HG02885 (cell line): ENCODE results near the gene KCNAB2.

Experiments used
- ATAC-seq: cut with Tn5 transposase; IDR thresholded peaks from one replicate; pipeline ENCODE4 v1.9.1; 2021; ENCODE audit warnings: mild to moderate bottlenecking; ENCODE audit not compliant: unreplicated experiment, poor library complexity

The KCNAB2 gene

DNA sequence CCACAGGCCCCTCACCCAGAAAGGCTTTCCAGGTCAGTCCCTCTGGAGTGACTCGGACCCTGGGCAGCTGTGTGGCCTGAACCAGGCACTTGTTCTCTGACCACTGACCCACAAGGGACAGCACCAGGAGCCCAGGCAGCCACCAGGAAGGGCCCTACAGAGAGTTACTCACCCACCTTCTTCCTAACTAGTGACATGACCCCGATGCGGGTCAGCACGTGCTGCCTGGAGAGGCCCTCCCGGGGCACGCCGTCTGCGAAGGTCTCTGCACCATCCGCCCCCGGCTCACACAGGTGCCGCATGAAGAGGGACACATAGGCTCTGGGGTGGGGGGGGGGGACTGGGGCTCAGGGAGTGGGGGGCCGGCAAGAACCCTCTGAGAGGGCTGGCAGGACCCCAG, 78.7 kb downstream of the KCNAB2 start:
- ATAC-seq, result no peak

DNA sequence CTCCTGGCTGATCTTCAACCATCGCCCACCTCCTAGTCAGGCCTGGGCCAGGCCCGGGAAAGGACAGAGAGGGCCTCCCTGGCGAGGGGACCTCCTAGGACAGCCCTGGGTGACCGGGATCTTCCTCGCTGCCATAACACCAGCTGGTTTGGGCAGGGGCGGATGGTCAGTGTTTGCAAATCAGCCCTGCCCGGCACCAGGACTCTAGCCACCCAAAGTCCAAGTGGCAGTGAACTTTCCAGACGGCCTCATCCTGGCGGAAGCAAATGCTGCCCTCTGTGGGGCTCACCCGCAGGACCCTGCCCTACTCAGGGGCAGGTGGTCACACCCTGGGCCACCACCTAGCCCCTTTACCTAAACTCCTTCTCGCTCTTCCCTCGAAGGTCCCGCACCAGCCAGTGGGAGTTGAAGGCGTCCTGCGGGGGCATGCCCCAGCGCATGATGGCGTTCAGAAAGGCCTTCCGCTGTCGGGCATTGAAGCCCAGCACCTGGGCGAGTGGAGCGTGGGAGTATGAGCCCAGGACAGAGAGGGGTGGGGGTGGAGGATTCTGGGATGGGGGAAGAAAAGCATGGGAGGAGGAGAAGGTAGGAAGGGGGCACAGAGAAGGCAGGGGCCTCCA, 79.2 kb downstream of the KCNAB2 start:
- ATAC-seq, result no peak

DNA sequence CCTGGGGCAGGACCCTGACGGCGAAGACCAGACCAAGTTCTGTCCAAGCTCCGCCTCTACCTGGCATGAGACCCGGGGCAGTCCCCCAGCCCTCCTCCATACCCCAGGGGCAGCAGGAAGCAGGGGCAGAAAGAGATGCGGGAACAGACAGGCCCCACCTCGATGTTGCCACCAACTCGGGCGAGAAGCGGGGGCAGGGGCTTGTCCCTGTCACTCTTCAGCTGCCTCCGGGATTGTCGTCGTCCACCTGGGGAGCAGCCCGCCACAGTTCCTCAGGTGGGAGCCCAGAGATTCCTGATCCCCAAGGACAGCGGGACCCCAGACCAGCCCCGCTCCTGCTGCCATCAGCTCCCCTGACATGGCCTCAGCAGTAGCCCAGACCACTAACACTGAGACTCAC, 79.7 kb downstream of the KCNAB2 start:
- no peak for ATAC-seq

DNA sequence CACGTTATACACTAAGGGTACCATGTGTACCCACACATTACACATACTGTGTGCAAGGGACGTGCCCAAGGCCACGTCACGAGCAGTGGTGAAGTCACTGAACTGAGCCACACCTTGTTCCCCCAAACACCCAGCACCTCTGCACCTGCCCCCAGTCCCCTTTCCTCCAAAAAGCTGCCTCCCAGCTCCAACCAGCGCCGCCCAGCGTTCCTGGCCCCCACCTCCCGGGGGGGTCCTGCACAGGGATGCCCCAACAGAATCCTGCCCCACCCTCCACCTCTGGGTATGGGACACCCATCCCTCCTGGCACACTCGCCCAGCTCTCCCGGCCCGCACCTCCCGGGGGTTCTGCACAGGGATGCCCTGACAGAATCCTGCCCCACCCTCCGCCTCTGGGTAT, 80.3 kb downstream of the KCNAB2 start:
- no peak for ATAC-seq

DNA sequence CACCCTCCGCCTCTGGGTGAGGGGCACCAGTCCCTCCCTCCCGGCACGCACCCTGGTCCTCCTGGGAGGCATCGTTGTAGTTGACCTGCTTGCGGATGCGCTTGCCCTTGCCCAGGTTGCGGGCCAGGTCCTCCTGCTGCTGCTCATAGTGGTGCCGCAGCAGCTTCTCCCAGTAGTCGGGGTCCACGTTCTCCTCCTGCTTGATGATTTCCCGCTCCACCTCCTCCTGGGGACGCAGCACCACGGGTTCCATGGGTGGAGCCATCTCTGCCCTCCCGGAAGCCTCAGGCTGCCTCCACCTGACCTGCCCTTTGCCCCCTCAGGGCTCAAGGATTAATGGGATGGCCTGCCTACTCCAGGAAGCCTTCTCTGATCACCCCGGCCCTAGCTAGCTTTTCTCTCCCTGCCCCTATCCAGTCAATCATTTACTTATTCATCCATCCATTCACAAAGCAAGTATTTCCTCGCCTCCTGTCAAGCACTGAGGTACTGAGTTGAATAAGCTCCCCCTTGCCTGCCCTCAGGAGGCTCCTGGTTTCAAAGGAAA, 80.9 kb downstream of the KCNAB2 start:
- ATAC-seq, result no peak

DNA sequence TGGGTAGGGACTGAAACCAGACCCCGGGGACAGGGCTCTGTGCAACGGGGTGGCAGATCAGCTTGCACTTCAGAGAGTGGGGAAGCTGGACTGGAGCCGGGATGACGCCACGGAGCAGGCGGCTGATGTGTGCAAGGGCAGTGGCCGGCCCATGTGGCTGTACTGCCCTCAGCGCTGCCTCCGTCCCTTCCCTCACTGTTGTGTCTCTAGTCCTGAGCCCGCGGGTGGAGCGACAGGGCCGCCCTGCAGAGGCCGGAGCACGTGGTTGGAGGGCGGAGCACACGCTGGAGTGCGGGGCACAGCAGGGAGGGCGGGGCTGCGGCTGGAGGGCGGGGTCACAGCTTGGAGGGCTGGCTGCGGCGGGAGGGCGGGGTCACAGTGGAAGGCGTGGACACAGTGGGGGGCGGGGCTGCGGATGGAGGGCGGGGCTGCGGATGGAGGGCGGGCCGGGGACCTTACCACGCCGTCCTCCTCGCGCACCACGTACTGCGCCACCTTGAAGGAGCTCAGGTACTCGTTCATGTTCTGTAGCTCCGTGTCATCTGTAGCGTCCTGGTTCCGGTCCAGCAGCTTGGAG, 82.0 kb downstream of the KCNAB2 start:
- no peak for ATAC-seq

DNA sequence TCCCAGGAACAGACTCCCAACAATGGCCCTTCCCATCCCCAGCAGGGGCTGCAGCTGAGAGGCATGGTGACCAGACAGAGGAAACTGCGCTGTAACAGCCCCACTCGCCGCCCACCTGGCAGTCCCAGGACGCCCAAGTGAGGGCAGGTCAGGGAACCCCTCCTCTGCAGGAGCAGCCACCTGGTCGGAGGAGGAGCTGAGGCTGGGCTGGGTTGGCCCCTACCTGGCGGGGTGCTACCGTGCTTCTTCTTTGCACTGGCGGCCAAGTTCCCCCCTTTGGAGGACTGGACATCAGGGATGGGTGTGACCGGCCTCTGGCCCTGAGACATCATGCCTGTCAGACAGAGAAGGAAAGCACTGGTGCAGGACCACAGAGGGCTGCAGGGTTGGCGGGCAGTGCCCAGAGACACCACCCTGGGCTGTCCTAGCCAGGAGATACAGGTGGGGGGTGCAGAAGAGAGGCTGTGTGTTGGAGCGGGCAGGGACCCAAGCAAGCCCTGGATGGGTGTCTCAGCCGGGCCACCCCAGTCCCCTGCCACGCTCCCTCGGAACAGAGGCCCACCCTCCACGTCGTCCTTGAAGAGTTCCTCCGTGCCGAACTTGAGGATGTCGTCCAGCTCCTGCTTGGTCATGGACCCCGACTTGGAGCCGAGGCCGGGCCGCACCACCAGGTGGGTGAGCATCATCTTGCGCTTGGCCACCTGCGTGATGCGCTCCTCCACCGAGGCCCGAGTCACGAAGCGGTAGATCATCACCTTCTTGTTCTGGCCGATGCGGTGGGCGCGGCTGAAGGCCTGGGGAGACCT, 82.8 kb downstream of the KCNAB2 start:
- ATAC-seq, result no peak

DNA sequence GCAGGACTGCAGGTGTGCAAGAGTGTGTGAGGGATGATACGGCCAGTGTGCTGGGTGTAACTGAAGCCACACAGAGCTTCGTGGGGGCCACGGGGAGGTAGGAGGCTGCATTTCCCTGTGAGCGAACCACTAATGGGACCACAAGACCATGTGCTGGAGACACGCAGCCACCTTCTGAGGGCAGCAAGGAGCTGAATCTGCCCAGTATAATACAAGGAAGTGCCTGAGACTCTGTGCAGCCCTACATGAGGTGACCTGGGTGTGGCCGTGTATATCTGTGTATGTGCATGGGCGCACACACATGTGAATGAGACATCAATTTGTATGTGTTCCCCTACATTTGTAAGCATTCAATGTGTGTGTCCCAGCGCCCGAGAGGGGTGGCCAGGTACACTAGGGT, 83.6 kb downstream of the KCNAB2 start:
- no peak for ATAC-seq

DNA sequence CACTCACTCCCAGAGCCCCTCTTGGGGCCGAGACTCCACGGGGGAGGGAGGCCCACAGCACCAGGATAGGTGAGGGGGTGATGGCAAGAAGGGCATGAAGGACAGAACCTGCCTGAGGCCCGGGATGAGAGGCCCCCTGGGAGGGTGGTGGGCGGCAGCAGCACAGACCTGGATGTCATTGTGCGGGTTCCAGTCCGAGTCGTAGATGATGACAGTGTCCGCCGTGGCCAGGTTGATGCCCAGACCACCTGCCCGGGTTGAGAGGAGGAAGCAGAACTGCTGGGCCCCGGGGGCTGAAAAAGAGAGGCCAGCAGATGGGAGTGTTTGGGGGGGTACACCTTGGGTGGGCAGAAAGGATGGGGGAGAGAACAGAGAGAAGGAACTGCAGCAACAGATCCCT, 84.3 kb downstream of the KCNAB2 start:
- ATAC-seq, result no peak

DNA sequence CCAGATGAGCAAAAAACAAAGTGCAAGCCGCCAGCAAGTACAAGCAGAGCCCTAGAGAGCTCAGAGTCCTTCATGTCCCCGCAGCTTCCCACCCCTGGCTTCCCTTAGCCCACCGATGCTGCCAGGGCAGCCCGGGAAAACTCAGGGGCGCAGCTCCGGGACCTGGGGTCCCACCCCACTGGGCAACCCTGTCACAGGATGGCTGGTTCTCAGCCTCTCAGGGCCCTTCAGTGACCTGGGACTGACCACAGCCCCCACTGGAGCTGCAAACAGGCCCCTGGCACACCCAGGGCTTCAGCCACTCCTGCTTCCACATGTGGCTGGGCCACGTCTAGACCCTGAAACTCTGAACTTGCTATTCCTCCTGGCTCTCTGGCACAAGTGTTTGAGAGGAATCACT, 84.9 kb downstream of the KCNAB2 start:
- ATAC-seq, result no peak

DNA sequence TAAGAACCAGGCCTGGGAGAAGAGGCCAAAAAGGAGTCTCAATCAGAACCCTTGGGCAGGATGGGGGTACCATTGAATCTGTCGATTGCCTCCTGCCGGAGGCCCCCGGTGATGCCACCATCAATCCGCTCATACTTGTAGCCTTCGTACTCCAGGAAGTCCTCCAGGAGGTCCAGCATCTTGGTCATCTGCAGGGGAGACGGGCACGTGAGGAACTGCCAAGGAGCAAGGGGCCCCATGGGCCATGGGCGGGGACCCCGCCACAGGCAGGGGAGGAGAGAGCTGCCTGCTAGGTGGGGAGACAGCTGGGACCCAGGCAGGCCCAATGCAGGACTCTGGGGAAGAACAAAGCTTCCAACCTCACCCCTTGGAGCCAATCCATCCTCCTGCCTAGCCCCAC, 85.9 kb downstream of the KCNAB2 start:
- ATAC-seq, result no peak

DNA sequence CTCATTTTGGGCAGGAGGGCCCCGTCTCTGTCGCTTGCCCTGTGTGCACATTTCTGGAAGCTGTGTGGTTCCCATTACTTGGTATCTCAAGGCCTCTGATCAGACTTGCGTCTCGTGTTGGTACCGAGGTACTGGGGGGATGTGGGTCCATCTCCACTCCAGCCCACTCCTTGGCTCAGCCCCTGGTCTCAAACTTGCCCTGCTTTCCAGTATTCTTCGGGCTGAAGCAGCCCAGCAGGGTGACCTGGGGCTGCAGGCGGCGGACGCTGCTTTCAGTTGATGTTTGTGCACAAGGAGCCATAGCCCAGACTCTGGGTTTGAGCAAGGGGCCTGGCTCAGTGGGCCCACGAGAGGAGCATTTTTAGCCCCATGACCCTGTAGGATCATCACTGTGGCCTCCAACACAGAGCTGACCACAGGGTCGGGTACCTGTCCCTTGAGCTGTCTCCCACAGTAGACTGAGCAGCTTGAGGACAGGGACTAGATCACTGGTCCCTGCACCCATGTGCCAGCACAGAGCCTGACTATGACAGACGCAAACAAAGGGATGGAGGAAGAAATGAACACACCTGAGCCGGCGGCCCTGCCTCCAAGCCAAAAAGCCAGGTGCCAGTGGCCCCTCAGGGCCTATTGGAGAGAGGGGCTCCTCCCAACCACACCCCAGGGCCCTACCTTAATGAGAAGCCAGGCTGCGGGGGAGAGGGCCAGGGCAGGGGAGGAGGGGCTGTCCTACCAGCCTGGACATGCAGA, 87.6 kb downstream of the KCNAB2 start:
- ATAC-seq, result no peak

DNA sequence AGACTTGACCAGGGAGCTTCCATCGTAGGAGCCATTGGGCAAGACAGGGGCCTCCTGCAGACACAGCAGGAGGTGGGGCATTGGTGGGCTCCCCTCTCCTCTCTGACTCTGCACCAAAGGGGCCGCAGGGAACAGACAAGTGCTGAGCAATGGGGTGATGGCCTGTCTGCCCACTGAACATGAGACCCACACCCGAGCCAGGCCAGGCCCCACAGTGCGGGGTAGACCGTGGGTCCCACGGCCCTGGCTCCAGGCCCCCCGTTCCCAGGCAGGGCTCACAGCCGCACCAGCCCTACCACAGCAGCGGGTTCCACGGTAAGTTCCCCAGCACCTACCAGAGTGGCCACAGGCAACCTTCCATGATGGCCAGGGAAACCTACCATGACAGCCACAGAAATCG, 88.5 kb downstream of the KCNAB2 start:
- no peak for ATAC-seq

DNA sequence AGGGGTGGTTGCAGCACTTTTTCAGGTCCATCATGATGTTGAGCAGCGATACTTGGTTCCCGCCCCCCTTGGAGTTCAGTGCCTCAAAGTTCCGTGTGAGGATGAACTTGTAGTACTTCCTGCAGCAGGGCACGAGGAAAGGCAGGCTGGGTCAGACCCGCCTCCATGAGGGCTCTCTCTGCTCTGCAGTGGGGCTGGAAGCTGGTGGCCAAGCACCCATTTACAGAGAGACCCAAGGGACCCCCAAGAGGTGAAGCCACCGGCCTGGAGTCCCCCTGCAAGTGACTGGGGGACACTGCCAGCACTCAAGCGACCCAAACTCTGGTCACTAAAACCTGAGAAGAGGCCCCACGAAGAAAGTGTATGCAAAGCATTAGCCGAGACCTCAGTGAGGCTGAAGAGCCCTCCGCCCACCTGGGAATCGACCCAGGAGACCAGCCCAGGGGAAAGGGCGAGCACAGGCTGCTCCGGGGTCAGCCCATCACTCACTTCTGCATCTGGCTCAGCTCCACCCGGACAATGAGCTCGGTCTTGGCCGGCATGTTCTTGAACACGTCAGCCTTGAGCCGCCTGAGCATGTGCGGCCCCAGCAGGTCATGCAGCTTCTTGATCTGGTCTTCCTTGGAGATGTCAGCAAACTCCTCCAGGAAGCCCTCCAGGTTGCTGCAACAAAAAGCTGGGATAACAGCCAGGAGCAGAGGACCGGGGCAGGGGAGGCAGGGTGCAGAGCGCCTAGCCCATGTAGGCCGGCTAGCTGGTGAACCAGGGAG, 89.2 kb downstream of the KCNAB2 start:
- no peak for ATAC-seq

DNA sequence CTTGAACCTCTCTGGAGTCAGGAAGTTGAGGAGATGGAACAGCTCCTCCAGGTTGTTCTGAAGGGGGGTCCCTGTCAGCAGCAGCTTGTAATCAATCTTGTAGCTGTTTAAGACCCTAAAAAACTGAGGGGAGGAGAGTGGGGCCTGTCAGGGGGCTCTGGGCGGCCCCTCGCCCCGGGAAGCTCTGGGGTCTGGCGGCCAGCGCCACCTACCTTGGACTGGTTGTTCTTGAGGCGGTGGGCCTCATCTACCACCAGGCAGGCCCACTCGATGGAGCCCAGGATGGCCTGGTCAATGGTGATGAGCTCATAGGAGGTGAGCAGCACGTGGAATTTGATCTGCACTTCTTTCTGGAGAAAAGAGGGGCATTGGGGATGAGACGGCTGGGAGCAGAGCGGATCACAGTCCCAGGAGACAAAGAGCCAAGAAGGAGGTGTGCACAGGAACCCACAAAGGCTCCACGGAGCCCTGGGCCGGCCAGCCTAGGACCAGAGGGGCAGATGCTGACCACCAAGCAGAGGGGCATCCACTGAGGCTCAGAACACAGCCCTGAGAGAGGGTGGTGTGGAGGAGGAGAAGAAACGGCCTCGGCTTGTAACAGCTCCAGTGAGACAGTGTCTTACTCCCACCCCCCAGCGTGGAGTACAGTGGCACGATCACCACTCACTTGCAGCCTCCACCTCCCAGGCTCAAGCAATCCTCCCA, 91.0 kb downstream of the KCNAB2 start:
- ATAC-seq, result no peak

DNA sequence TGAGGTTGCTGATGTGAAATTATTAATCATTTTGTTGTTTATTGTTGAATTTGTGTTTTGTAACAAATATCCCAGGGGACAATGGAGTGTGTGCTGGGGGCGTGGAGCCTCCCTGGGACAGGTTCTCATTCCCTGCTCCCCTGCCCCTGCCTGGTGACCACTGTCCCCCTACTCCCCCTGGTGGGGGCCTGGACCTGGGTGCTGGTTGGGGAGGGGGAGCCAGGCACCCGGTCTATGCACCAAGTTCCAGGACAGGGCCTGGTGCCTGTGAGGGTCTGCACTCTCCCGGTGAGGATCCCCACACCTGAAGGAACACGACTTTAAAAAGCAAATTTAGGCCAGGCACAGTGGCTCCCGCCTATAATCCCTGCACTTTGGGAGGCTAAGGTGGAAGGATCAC, 92.1 kb downstream of the KCNAB2 start:
- ATAC-seq, result no peak

DNA sequence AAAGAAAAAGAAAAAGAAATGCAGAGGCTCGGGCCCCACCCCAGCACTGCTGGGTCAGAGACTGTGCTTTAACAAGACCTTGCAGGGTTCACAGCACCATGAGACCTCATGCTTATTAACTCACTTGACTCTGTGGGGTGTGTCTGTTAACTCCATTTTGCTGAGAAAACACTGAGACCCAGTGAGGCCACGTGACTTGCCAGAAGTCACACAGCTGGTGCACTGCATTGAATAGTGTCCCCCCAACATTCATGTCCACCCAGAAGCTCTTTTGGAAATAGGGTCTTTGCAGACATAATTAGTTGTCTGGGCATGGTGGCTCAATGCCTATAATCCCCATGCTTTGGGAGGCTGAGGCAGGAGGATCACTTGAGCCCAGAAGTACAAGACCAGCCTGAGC, 94.7 kb downstream of the KCNAB2 start:
- ATAC-seq, result no peak

DNA sequence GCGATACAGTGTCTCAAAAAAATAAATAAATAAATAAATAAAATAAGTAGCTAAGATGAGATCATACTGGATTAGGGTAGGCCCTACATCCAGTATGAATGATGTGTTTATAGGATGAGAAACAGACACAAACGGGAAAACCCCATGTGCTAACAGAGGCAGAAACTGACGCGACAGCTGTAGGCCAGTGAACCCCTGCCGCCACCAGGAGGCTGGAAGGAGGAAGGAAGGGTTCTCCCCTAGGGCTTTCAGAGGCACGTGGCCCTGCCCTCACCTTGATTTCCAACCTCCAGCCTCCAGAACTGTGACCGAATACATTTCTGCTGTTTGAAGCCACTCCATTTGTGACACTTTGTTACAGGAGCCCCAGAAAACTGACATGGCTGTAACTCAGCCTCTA, 95.9 kb downstream of the KCNAB2 start:
- ATAC-seq, result no peak

DNA sequence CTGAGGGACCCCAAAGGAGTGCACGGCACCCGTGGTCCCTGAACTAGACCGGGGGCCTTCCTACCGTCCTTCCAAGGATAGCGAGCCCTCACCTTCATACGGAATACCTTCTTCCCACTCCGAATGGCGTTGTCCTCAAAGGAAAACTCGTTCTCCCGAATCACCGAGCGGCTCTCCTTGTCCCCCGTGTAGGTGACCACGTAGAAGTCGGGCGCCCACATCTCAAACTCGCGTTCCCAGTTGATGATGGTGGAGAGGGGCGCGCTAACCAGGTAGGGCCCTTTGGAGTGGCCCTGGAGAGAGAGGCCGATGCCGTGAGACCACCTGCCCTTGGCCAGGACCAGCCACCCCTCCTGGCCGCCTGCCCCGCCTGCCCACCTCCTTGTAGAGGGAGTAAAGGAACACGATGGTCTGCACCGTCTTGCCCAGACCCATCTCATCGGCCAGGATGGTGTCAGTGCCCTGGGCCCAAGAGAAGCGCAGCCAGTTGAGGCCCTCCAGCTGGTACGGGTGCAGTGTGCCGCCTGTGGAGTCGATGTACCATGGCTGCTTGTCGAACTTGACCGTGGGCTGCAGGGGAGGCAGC, 96.4 kb downstream of the KCNAB2 start:
- no peak for ATAC-seq
